HFFc6 (cell line): ENCODE data around the gene SLC24A4. TPM values are rescaled to one million over a fixed set of nuclear protein-coding genes. Genes with fewer than 3 reads are reported as not detected.

Source experiments
- DNase-seq: peaks from one replicate; pipeline ENCODE4 v3.0.0-alpha.2; 2018
- H3K27ac Mint-ChIP-seq: 2 replicates; pipeline ENCODE4 v1.8.0; 2020; ENCODE audit warnings: mild to moderate bottlenecking, mixed read lengths
- H3K27me3 Mint-ChIP-seq: 2 replicates; pipeline ENCODE4 v1.8.0; 2021; ENCODE audit warnings: mild to moderate bottlenecking, moderate library complexity, mixed read lengths; ENCODE audit not compliant: insufficient read depth
- H3K36me3 Mint-ChIP-seq: 2 replicates; pipeline ENCODE4 v1.8.0; 2021; ENCODE audit warnings: low read depth, mixed read lengths
- H3K4me1 Mint-ChIP-seq: 2 replicates; pipeline ENCODE4 v1.8.0; 2020; ENCODE audit warnings: low read depth, mixed read lengths
- H3K4me3 Mint-ChIP-seq: 2 replicates; pipeline ENCODE4 v1.8.0; 2020; ENCODE audit warnings: mild to moderate bottlenecking, moderate library complexity, mixed read lengths
- H3K9me3 Mint-ChIP-seq: 2 replicates; pipeline ENCODE4 v1.8.0; 2020; ENCODE audit warnings: mild to moderate bottlenecking, mixed read lengths
- total RNA-seq, 6 experiments: library from RNA; stranded (reverse); fragmentation: NEBNext Ultra II Directional; extraction: Animal tissue kit (Norgen Biotek cat#: 25700); gene quantifications; 2 replicates in 1 of 6; 3 replicates in 5 of 6; pipeline ENCODE4 v1.2.3, GENCODE V29; 2021
- TF ChIP-seq, protein P1 (sequence below): fragments of 200-600 bp; sonication (generic); IDR thresholded peaks from 2 replicates; pipeline ENCODE4 v1.5.0; 2021; ENCODE audit warnings: antibody characterized with exemption, mild to moderate bottlenecking

SLC24A4 gene
- total RNA-seq, 6 experiments from 2014 or later = not detected

DNA sequence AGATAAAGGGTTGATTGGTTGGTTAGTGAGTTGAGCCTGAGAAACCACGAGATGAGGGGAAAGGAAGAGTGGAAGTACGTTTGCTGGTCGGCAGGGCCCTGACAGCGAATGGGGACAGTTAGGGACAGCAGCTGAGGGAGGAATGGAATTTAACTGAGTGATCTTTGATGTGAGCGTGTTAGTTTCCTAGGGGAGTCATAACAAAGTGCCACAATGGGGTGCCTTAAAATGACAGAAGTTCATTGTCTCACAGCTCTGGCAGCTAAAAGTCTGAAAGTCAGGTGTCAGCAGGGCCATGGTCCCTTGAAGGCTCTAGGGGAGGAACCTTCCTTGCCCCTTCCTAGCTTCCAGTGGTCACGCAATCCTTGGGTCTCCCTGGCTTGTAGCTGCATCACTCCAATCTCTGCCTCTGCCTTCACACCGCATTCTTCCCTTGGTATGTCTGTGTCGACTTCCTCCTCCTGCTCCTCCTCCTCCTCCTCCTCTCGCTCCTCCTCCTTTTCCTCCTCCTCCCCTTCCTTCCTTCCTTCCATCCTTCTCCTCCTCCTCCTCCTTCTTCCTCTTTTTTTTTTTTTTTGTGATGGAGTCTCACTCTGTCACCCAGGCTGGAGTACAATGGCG lies 164.7 kb downstream of the SLC24A4 start:
- Mint-ChIP-seq H3K36me3 (no peaks in the 10 kb centered on the region), H3K4me1 (peaks cover 15% of the 10 kb centered on the region), H3K9me3 (no peaks in the 10 kb centered on the region), H3K27me3 (peaks cover 7% of the 10 kb centered on the region; the same call in 1 of the 2 replicates), H3K4me3 (no peak overlapping the region), H3K27ac (no peak overlapping the region)
- TF ChIP-seq, protein P1, sequence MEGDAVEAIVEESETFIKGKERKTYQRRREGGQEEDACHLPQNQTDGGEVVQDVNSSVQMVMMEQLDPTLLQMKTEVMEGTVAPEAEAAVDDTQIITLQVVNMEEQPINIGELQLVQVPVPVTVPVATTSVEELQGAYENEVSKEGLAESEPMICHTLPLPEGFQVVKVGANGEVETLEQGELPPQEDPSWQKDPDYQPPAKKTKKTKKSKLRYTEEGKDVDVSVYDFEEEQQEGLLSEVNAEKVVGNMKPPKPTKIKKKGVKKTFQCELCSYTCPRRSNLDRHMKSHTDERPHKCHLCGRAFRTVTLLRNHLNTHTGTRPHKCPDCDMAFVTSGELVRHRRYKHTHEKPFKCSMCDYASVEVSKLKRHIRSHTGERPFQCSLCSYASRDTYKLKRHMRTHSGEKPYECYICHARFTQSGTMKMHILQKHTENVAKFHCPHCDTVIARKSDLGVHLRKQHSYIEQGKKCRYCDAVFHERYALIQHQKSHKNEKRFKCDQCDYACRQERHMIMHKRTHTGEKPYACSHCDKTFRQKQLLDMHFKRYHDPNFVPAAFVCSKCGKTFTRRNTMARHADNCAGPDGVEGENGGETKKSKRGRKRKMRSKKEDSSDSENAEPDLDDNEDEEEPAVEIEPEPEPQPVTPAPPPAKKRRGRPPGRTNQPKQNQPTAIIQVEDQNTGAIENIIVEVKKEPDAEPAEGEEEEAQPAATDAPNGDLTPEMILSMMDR = no peak
- DNase-seq = no peak

DNA sequence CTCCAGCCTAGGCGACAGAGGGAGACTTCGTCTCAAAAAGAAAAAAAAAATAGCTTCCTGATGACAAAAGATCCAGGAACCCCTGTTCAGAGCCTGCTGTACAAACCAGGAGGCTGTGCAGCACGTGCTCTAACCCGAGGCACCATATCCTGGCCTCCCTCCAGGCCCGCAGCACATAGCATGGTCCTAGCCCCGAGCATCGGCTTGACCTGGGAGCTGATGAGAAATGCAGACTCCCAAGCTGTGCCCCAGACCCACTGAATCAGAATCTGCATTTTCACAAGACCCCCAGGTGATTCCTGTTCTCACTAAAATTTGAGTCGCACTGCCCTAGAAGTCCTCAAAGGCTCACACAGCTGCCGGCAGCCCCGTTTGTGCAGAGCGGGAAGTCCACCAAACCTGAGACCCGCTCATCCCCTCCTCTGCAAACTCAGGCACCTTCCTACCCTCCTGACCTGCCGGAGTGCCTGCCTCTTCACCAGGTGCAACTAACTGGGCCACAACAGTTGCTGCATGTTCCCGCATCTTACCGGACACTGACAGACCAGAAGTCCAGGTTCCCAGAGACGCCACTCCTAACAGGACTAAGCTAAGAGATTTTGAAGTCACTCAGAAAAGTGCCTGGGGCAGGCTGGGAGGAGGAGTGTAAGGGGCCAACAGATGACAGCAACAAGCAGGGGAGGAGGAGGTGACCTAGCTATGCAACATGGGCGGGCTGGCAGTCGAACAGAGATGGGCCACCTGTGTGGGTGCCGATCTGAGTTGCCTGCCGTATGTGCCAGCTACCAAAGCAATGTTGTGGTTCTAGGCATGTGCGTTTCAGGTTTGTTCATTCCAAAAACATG lies 166.7 kb downstream of the SLC24A4 start:
- Mint-ChIP-seq H3K27me3 (peaks cover 6% of the 10 kb centered on the region), H3K4me3 (no peak overlapping the region), H3K27ac (no peak overlapping the region), H3K36me3 (no peaks in the 10 kb centered on the region), H3K4me1 (peaks cover 20% of the 10 kb centered on the region), H3K9me3 (no peaks in the 10 kb centered on the region)
- DNase-seq = no peak
- TF ChIP-seq, protein P1 = no peak

DNA sequence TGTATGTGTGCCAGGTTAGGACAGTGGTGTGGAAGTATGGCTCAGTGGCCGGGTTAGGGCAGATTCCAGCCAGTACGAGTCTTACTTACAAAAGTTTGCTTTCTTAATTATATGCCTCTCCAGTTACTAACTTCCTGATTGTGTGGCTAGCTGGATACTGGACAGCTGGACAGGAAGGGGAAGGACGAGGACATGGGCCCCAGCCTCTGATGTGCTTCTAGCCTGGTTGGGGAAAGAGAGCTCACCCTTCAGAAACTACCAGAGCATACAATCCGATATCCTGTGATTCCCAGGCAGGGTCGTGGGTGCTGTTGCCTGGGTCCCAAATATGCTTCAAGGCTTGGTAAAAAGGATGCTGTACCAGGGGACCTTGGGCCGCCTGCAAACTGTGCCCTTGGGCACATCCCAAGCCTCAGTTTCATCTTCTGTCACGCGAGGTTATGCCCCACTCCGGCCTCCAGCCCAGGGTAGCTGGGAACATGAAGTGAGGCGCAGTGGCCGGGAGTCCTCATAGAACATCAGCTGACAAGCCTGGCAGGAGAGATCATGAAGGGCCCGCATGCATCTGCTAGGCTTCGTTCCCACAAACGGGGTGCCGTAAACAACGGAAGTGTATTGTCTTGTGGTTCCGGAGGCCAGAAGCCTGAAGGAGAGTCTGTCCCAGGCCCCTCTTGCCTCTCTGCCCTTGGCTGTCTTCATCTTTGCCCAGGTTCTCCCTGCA lies 167.4 kb downstream of the SLC24A4 start:
- peaks cover 28% of the 10 kb centered on the region for H3K4me1 Mint-ChIP-seq

DNA sequence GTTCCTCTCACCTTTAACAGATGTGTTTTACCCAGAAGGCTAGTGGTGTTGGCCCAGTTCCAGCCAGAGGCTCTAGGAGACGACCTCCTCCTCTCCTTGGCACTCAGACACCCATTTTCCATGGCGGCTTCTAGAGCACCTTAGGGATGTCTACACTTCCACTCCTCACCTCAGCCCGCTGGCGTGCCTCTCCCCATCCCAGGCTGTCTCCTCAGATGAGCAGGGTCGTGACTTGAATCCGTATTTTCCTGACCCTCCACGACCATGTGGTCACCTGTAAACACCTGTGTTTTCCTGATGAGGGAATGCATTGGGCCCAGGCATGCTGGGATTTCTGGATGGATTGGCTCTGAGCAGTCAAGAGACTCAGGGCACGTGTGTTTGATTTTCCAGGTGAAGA lies 168.8 kb downstream of the SLC24A4 start:
- peaks cover 34% of the 10 kb centered on the region for H3K4me1 Mint-ChIP-seq
- TF ChIP-seq, protein P1 = no peak
- H3K27me3 Mint-ChIP-seq = peaks cover 5% of the 10 kb centered on the region
- no peaks in the 10 kb centered on the region for H3K9me3 Mint-ChIP-seq
- DNase-seq = no peak
- no peaks in the 10 kb centered on the region for H3K36me3 Mint-ChIP-seq
- no peak overlapping the region for H3K4me3 Mint-ChIP-seq
- no peak overlapping the region for H3K27ac Mint-ChIP-seq

More for the DNA sequence above, 167.4 kb downstream of the SLC24A4 start:
- no peak overlapping the region for H3K4me3 Mint-ChIP-seq
- TF ChIP-seq, protein P1 = no peak
- no peak for DNase-seq
- no peaks in the 10 kb centered on the region for H3K9me3 Mint-ChIP-seq
- H3K36me3 Mint-ChIP-seq = no peaks in the 10 kb centered on the region
- H3K27me3 Mint-ChIP-seq = peaks cover 7% of the 10 kb centered on the region
- H3K27ac Mint-ChIP-seq = no peak overlapping the region

DNA sequence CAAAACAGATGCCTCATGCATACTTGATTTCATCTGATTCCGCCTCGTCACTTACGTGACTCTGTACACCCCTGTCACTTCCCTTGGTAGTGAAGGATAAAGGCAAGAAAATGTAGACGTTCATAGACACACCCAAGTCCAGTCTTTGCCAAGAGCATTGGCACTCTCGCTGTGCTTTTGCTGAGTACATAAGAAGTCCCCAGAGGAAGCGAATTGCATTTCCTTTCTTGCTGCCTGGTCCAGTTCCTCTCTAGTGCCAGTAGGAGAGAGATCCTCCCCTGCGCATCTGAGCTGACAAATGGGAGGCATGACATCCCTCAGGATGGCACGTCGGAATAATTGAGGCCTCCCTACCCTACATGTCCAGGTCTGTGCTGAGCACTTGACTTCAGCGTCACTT lies 169.3 kb downstream of the SLC24A4 start:
- Mint-ChIP-seq H3K4me1 (peaks cover 29% of the 10 kb centered on the region), H3K27me3 (peaks cover 5% of the 10 kb centered on the region), H3K9me3 (no peaks in the 10 kb centered on the region), H3K4me3 (no peak overlapping the region), H3K36me3 (no peaks in the 10 kb centered on the region), H3K27ac (no peak overlapping the region)
- TF ChIP-seq, protein P1 = no peak
- DNase-seq = no peak
